ENCODE measurements around the gene ZNF740. TPM values are rescaled to one million over a fixed set of nuclear protein-coding genes. Genes with fewer than 3 reads are reported as not detected.

ZNF740 gene
- total RNA-seq, 1 experiment from 2014 or later, result 41.2 TPM

DNA sequence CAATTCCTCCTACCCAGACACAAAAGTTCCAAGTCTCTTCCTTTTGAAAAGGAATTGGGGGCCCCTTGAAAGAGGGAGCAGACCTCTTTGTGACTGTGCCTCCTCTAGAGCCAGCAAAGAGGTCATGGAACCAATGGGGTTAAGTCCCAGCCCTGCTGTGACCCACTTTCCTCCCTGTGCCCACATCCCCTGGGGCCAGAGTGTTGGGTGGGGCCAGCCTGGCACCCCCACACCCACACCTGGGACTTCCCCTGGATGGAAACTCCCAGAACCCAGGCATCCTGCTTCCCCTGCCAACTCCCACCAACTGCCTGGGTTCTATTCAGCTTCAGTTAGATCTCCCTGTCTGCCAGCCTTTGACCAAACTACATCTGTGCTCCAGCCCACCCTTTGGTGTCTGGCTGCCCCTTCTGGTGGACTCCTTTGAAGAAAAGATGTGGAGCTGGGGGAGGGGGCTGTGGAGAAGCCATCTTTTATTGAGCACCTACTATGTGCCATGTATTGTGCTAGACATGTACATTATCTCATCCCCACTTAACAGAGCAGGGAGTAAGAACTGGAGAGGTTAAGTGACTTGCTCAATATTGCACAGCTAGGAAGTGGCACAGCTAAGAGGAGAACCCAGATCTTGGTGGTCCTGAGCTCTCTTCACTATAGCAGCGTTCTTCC lies 56.1 kb downstream of the ZNF740 start:
- no peak overlapping the region for H3K4me2 ChIP-seq (ENCODE audit: insufficient read depth, insufficient read length, low read length)
- H3K27me3 ChIP-seq (ENCODE audit: insufficient read depth, low read length), result peaks cover 3% of the 10 kb centered on the region; the same call in 1 of the 2 replicates
- no peak overlapping the region for H3K14ac ChIP-seq (ENCODE audit: insufficient read depth, low read length)
- peak overlapping the region in 1 of 2 experiments; percentile 10; a peak in 1 of 5 replicates for H3K4me3 Mint-ChIP-seq
- H4K20me1 ChIP-seq (ENCODE audit: control insufficient read depth, insufficient read depth, insufficient read length), result no peaks in the 10 kb centered on the region
- peaks cover 7% of the 10 kb centered on the region for H3K23me2 ChIP-seq (ENCODE audit: insufficient read length, low read depth, low read length, poor library complexity, severe bottlenecking)
- H2AK5ac ChIP-seq (ENCODE audit: insufficient read length, low read length), result no peak overlapping the region
- no peak overlapping the region for H2AFZ ChIP-seq (ENCODE audit: low read length)
- no peak overlapping the region for H2BK5ac ChIP-seq (ENCODE audit: insufficient read length, low read length)
- H2BK120ac ChIP-seq (ENCODE audit: low read depth, low read length, poor library complexity, severe bottlenecking), result no peak overlapping the region
- H4K91ac ChIP-seq (ENCODE audit: insufficient read length, low read depth, low read length), result no peak overlapping the region
- H4K5ac ChIP-seq (ENCODE audit: insufficient read length, low read depth, low read length), result no peak overlapping the region
- no peak overlapping the region for H3K18ac ChIP-seq (ENCODE audit: insufficient read length, low read depth, low read length)
- no peak overlapping the region for H3K4ac ChIP-seq (ENCODE audit: low read depth, low read length)
- no peak overlapping the region for H3K27ac ChIP-seq (ENCODE audit: insufficient read length, low read depth, low read length)
- H2BK12ac ChIP-seq (ENCODE audit: insufficient read length, low read depth, low read length), result no peak overlapping the region
- no peak overlapping the region for H2BK20ac ChIP-seq (ENCODE audit: low read depth, low read length, poor library complexity, severe bottlenecking)
- no peaks in the 10 kb centered on the region for H3K9me3 ChIP-seq (ENCODE audit: control insufficient read depth, low read depth, low read length)
- no peak for TF ChIP-seq CTCF (conservative IDR thresholded peaks at IDR 0.05)
- peak; percentile 21 for DNase-seq
- no peaks in the 10 kb centered on the region; a peak in 1 of 5 replicates for H3K9me3 Mint-ChIP-seq
- H3T11ph ChIP-seq (ENCODE audit: low read length), result no peak overlapping the region
- H3K27ac Mint-ChIP-seq, result peak overlapping the region; percentile 77 to 91 (median 80); a peak in 6 of 7 replicates
- no peak overlapping the region for H3K9ac ChIP-seq (ENCODE audit: extremely low read depth, insufficient read length, low read length)
- H3K79me1 ChIP-seq (ENCODE audit: insufficient read depth, low read depth, low read length, poor library complexity, severe bottlenecking), result no peaks in the 10 kb centered on the region
- H3K79me2 ChIP-seq (ENCODE audit: insufficient read depth, low read length), result no peaks in the 10 kb centered on the region; the same call in 1 of the 2 replicates
- WGBS (ENCODE audit: extremely low coverage, insufficient read length, low lambda C conversion rate), result no CpG with 5 or more reads among the region's 1 CpG
- peaks cover 5% of the 10 kb centered on the region; the same call in 1 of the 2 replicates for H3K27me3 Mint-ChIP-seq (ENCODE audit: low read depth)
- H2BK15ac ChIP-seq (ENCODE audit: low read depth, low read length), result no peak overlapping the region
- peaks cover 19% of the 10 kb centered on the region; the same call in 1 of the 2 replicates for H3K4me1 ChIP-seq (ENCODE audit: insufficient read depth, low read length)
- peaks cover 62 to 64% of the 10 kb centered on the region in 2 experiments for H3K4me1 Mint-ChIP-seq
- H3K36me3 Mint-ChIP-seq (ENCODE audit: insufficient read depth in 1 of 3, low read depth in 3 of 3), result no peaks in the 10 kb centered on the region
- no peak overlapping the region for H3K23ac ChIP-seq (ENCODE audit: insufficient read length, low read depth, low read length)
- H3K56ac ChIP-seq (ENCODE audit: insufficient read length, low read depth, low read length), result no peak overlapping the region
- no peak overlapping the region for H4K8ac ChIP-seq (replicated peaks; ENCODE audit: insufficient read length, low read depth, low read length)
